ENCODE results near the gene SPRR1A.

SPRR1A gene

GRCh38 chr1:153030895-153031294 lies 47.0 kb downstream of the SPRR1A start, which contains the start of gene SPRR1B:
Gene SPRR1B, plus strand, starts transcription at chr1:153031203. Its CDS starts 1,143 bp downstream, at chr1:153032346.
- DNase-seq (ENCODE audit: low spot score), result no peak

- no peak for DNase-seq (ENCODE audit: low spot score)
Measured at GRCh38 chr1:153032073-153032472, 48.2 kb downstream of the SPRR1A start.

- no peak for DNase-seq (ENCODE audit: low spot score)
Measured at GRCh38 chr1:153032677-153033308, 48.9 kb downstream of the SPRR1A start.

GRCh38 chr1:153035211-153035610 lies 51.3 kb downstream of the SPRR1A start:
- DNase-seq (ENCODE audit: low spot score), result no peak
